PC-3 (cell line): ENCODE results near the gene COL8A1. TPM values are rescaled to one million over a fixed set of nuclear protein-coding genes. Genes with fewer than 3 reads are reported as not detected.
"Not testable (repeated sequence)": the region's sequence is repeated elsewhere in the genome, so short reads cannot be mapped to it uniquely, and the experiment has no call there.

ENCODE experiments used
- ATAC-seq: fragments of 200-7000 bp; cut with Tn5 transposase; 2 replicates; pipeline ENCODE4 v1.9.1; 2020; ENCODE audit warnings: mild to moderate bottlenecking, moderate library complexity
- Bru-seq: library from RNA; stranded (reverse); fragments of 400-500 nt; gene quantifications from one replicate; lab custom pipeline; 2021; lab: Mats Ljungman, UMichigan
- BruChase-seq, 2 experiments: library from RNA; stranded (reverse); fragments of 400-500 nt; gene quantifications; one replicate each; lab custom pipeline; 2021; lab: Mats Ljungman, UMichigan
- BruUV-seq: library from RNA; stranded (reverse); fragments of 400-500 nt; replicated peaks from 2 replicates; lab custom pipeline; 2021; lab: Mats Ljungman, UMichigan
- CTCF ChIA-PET: fragments of 300-600 bp; sonication (Branson Sonifier 250); formaldehyde crosslinking; loops from one replicate; lab custom pipeline; 2022; ENCODE audit warnings: antibody characterized with exemption; lab: Charles Lee
- POLR2A ChIA-PET: fragments of 300-600 bp; sonication (Branson Sonifier 250); formaldehyde crosslinking; loops from one replicate; lab custom pipeline; 2022; ENCODE audit warnings: antibody characterized with exemption; ENCODE audit not compliant: unreplicated experiment; lab: Charles Lee
- DNase-seq: peaks from one replicate; pipeline ENCODE4 v3.0.0-alpha.2; 2015
- H2AFZ ChIP-seq: fragments of 300-600 bp; sonication (generic); 2 replicates; pipeline ENCODE4 v1.6.0; 2016; ENCODE audit warnings: antibody characterized with exemption, low read length
- H3F3A ChIP-seq: fragments of 300-600 bp; sonication (generic); one replicate; pipeline ENCODE4 v1.6.0; 2017; ENCODE audit warnings: antibody characterized with exemption, low read length, control low read depth, mild to moderate bottlenecking; ENCODE audit not compliant: unreplicated experiment
- H3K27ac ChIP-seq: fragments of 300-600 bp; sonication (generic); 2 replicates; pipeline ENCODE4 v1.5.1; 2016; ENCODE audit warnings: mild to moderate bottlenecking, low read length
- H3K27me3 ChIP-seq: fragments of 300-600 bp; sonication (generic); 2 replicates; pipeline ENCODE4 v1.6.1; 2016; ENCODE audit warnings: low read length, mixed read lengths
- H3K36me3 ChIP-seq: fragments of 300-600 bp; sonication (generic); 2 replicates; pipeline ENCODE4 v1.6.1; 2016; ENCODE audit warnings: low read depth, mixed run types, low read length, mixed read lengths
- H3K4me1 ChIP-seq: fragments of 300-600 bp; sonication (generic); 2 replicates; pipeline ENCODE4 v1.5.1; 2016; ENCODE audit warnings: low read length; ENCODE audit not compliant: insufficient read depth
- H3K4me2 ChIP-seq: fragments of 300-600 bp; sonication (generic); 2 replicates; pipeline ENCODE4 v1.6.0; 2016; ENCODE audit warnings: low read length
- H3K4me3 ChIP-seq: fragments of 300-600 bp; sonication (generic); 2 replicates; pipeline ENCODE4 v1.5.1; 2016; ENCODE audit warnings: mild to moderate bottlenecking, low read length, mixed read lengths
- H3K79me2 ChIP-seq: fragments of 300-600 bp; sonication (generic); 2 replicates; pipeline ENCODE4 v1.6.1; 2017; ENCODE audit warnings: low read length, mixed read lengths
- H3K9ac ChIP-seq: fragments of 300-600 bp; sonication (generic); 2 replicates; pipeline ENCODE4 v1.6.0; 2016; ENCODE audit warnings: mild to moderate bottlenecking, low read length
- H3K9me2 ChIP-seq: fragments of 300-600 bp; sonication (generic); replicated peaks from 2 replicates; pipeline ENCODE4 v1.6.1; 2016; ENCODE audit warnings: mixed run types, low read length, mixed read lengths
- H3K9me3 ChIP-seq: fragments of 300-600 bp; sonication (generic); 2 replicates; pipeline ENCODE4 v1.6.1; 2016; ENCODE audit warnings: low read length, mixed read lengths
- H4K20me1 ChIP-seq: fragments of 300-600 bp; sonication (generic); 2 replicates; pipeline ENCODE4 v1.6.1; 2016; ENCODE audit warnings: low read length, mixed read lengths
- EZH2 ChIP-seq: fragments of 300-600 bp; sonication (generic); IDR thresholded peaks from one replicate; pipeline ENCODE4 v1.6.1; 2017; ENCODE audit warnings: antibody characterized with exemption, mild to moderate bottlenecking, low read length; ENCODE audit not compliant: unreplicated experiment
- EZH2phosphoT487 ChIP-seq: fragments of 300-600 bp; sonication (generic); IDR thresholded peaks from 2 replicates; pipeline ENCODE4 v1.6.1; 2018; ENCODE audit warnings: mild to moderate bottlenecking, antibody characterized with exemption, low read length, borderline replicate concordance
- intact Hi-C: fragments of 100-400 bp; cut with micrococcal nuclease; formaldehyde crosslinking; loops from 2 replicates; pipeline ENCODE4 v1.9.0; 2023
- long read RNA-seq: library from polyadenylated mRNA; unstranded; transcript quantifications from one replicate; pipeline ENCODE4 v2.0.0, GENCODE V29; 2021; ENCODE audit not compliant: unreplicated experiment
- total RNA-seq: library from RNA; depleted of rRNA; stranded (reverse); fragments of >200 nt; gene quantifications from 2 replicates; pipeline ENCODE4 v1.2.3, GENCODE V29; 2014; rRNA removed
- TF ChIP-seq, protein P1 (sequence below): fragments of 300-600 bp; sonication (generic); conservative IDR thresholded peaks from 2 replicates; pipeline ENCODE4 v1.5.1; 2017; ENCODE audit warnings: antibody characterized with exemption, low read depth, mild to moderate bottlenecking, low read length

The COL8A1 gene
- total RNA-seq (2.4 and 3.8 TPM in 2 replicates), Bru-seq, nascent RNA (percentile 49 among the genes with signal in this experiment), BruChase-seq, experiment 1, labeled RNA remaining after a 6-hour chase (percentile 37 among the genes with signal in this experiment), BruChase-seq, experiment 2, labeled RNA remaining after a 2-hour chase (percentile 45 among the genes with signal in this experiment)
- long read RNA-seq, full-length matches to known transcripts = 11 of 28 reads
- long read RNA-seq, partial matches to known transcripts = 0 of 28 reads
- long read RNA-seq, other reads (novel, unspliced or antisense) = 17 of 28 reads

DNA sequence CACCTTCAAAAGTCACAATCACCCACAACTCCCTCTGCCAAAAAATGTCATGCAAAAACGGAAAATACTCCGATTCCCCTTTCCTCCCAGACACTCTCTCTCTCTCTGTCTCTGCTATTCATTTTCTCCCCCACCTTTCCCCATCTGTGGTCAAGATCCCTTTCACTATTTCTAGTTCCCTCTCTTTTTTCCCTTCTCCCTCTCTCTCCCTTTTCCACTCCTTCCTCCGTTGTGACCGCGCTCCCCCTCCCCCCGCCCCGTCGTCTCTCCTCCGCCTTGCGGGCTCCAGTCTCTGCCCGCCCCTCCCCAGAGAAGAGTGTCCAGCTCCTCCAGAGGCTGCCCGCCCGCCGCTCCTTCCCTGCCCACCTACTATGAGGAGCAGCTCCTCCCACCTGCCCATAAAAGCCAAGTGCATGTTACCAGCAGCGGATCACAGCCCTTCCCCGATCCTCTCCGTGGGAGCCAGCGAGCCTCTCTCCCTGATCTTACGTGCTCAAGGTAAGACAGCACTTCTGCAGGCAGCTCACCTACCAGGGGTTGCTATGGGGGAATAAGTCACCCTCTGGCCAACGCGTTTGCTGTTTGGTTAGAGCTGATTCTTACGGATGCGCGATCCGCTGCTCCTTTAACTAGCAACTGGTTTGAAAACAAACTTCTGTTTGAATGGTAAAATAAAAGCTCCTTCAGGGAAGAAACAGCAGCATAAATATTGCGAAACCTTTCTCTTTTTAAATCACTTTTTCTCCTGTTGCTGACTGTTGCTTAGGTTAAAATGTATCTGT lies at the start of gene COL8A1:
COL8A1 (plus strand) TSS at position 428 of the 782 bp plus-strand sequence. CDS start 152,089 bp downstream, outside the sequence.
- Histone ChIP-seq H3K79me2 (no peaks in the 10 kb centered on the region), H3K27ac (peak within 1 kb of the TSS; percentile 79), H4K20me1 (no peaks in the 10 kb centered on the region), H3K27me3 (no peaks in the 10 kb centered on the region), H3K4me1 (peaks cover 36% of the 10 kb centered on the region), H2AFZ (peak within 1 kb of the TSS; percentile 87), H3K36me3 (no peaks in the 10 kb centered on the region), H3K4me3 (peak within 1 kb of the TSS; percentile 72), H3K9me3 (no peaks in the 10 kb centered on the region), H3K9me2 (no peaks in the 10 kb centered on the region), H3K9ac (peak within 1 kb of the TSS; percentile 63), H3F3A (peaks cover 4% of the 10 kb centered on the region), H3K4me2 (peak within 1 kb of the TSS; percentile 92)
- CTCF ChIA-PET = interaction anchor here (0.6 to 1.2 kb wide), 3 partner anchors 8 to 699 kb away, joined by 3 read pairs; no protein-coding TSS in a partner anchor
- TSS peak; percentile 68 for BruUV-seq
- DNase-seq = peak; percentile 76
- POLR2A ChIA-PET = interaction anchor here (0.6 to 1.2 kb wide), 7 partner anchors 29 to 308 kb away, joined by 3 to 9 read pairs (median 4); no protein-coding TSS in a partner anchor
- TF ChIP-seq EZH2phosphoT487 (no peak), EZH2 (no peak)
- TF ChIP-seq, protein P1, sequence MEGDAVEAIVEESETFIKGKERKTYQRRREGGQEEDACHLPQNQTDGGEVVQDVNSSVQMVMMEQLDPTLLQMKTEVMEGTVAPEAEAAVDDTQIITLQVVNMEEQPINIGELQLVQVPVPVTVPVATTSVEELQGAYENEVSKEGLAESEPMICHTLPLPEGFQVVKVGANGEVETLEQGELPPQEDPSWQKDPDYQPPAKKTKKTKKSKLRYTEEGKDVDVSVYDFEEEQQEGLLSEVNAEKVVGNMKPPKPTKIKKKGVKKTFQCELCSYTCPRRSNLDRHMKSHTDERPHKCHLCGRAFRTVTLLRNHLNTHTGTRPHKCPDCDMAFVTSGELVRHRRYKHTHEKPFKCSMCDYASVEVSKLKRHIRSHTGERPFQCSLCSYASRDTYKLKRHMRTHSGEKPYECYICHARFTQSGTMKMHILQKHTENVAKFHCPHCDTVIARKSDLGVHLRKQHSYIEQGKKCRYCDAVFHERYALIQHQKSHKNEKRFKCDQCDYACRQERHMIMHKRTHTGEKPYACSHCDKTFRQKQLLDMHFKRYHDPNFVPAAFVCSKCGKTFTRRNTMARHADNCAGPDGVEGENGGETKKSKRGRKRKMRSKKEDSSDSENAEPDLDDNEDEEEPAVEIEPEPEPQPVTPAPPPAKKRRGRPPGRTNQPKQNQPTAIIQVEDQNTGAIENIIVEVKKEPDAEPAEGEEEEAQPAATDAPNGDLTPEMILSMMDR = no peak
- ATAC-seq = peak; percentile 63
- intact Hi-C loops = loop anchor here (2.0 to 10.0 kb wide), 3 partner anchors 140 to 464 kb away; no protein-coding TSS in a partner anchor

DNA sequence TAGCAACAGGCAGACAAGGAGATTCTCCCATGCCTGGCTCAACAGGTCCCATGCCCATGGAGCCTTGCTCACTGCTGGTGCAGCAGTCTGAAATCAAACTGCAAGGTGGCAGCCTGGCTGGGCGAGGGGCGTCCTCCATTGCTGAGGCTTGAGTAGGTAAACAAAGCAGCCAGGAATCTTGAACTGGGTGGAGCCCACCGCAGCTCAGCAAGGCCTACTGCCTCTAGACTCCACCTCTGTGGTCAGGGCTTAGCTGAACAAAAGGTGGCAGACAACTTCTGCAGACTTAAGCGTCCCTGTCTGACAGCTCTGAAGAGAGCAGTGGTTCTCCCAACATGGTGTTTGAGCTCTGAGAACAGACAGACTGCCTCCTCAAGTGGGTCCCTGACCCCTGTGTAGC lies 49.2 kb upstream of the COL8A1 start:
- H3K9me3 ChIP-seq, H3K9ac ChIP-seq, H3K79me2 ChIP-seq, H3K4me3 ChIP-seq, POLR2A ChIA-PET, H3K4me1 ChIP-seq, ATAC-seq, H3K27ac ChIP-seq, H2AFZ ChIP-seq, H3K27me3 ChIP-seq, H4K20me1 ChIP-seq, BruUV-seq, intact Hi-C loops, H3K4me2 ChIP-seq, H3K9me2 ChIP-seq, H3K36me3 ChIP-seq, CTCF ChIA-PET, DNase-seq, H3F3A ChIP-seq: not testable (repeated sequence)

DNA sequence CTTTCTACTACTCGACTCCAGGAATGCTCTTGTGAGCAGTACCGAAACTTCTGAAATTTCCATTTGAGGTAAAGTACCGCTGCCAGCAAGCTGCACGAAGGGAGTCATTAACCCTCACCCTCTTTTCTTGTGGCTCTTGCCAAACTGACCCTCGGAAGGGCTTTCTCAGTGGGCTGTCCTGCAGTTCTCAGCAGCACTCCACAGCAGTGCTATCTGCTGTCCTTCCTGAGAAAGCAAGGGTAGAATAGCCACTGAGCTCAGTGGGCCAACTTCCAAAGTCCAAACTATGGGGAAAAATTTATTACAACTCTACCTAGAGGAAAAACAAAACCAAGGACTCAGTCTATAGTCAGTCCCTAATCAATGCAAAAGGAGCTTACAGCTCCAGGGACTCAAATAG lies 38.5 kb upstream of the COL8A1 start:
- Histone ChIP-seq H3K27me3 (no peaks in the 10 kb centered on the region), H3K4me2 (no peak overlapping the region), H4K20me1 (no peaks in the 10 kb centered on the region), H3K27ac (no peak overlapping the region), H3F3A (no peaks in the 10 kb centered on the region), H2AFZ (no peak overlapping the region), H3K9me2 (no peaks in the 10 kb centered on the region), H3K9ac (no peak overlapping the region), H3K36me3 (no peaks in the 10 kb centered on the region), H3K4me3 (no peak overlapping the region), H3K79me2 (no peaks in the 10 kb centered on the region), H3K4me1 (no peaks in the 10 kb centered on the region), H3K9me3 (no peaks in the 10 kb centered on the region)
- DNase-seq (no peak), ATAC-seq (no peak)
- ChIA-PET POLR2A (no interaction called here), CTCF (no interaction called here)
- no peak for TF ChIP-seq EZH2phosphoT487
- TF ChIP-seq, protein P1 = no peak
- intact Hi-C loops = no loop called here
- BruUV-seq = no TSS peak
